AG04450 (cell line): ENCODE measurements around the gene MACROD2. TPM values are rescaled to one million over a fixed set of nuclear protein-coding genes. Genes with fewer than 3 reads are reported as not detected.

ENCODE experiments used
- CTCF ChIA-PET: fragments of 300-600, 350-600 bp; formaldehyde crosslinking; extraction: SDS; loops from one replicate; lab custom pipeline; 2022; ENCODE audit warnings: antibody characterized with exemption, inconsistent platforms; lab: Charles Lee
- POLR2A ChIA-PET: fragments of 350-600 bp; formaldehyde crosslinking; extraction: SDS; loops from one replicate; lab custom pipeline; 2021; ENCODE audit warnings: antibody characterized with exemption, inconsistent platforms; lab: Yijun Ruan, JAX
- DNase-seq: peaks from one replicate; pipeline ENCODE4 v3.0.0-alpha.2; 2011; ENCODE audit warnings: low read depth, low spot score
- H3K27ac ChIP-seq: one replicate; pipeline ENCODE4 v1.5.1; 2012; ENCODE audit warnings: low read depth, low read length, control low read depth
- H3K27me3 ChIP-seq: one replicate; pipeline ENCODE4 v1.6.0; 2012; ENCODE audit warnings: low read length; ENCODE audit not compliant: control insufficient read depth, insufficient read depth
- H3K4me3 ChIP-seq: 2 replicates; pipeline ENCODE4 v1.5.1; 2011; ENCODE audit warnings: mild to moderate bottlenecking, low read depth, low read length, control low read depth
- H3K9me3 ChIP-seq: 2 replicates; pipeline ENCODE4 v1.5.1; 2012; ENCODE audit warnings: low read length; ENCODE audit not compliant: control insufficient read depth, insufficient read depth
- polyA plus RNA-seq: library from polyadenylated mRNA; depleted of rRNA; stranded (reverse); fragments of >200 nt; gene quantifications from 2 replicates; pipeline ENCODE4 v1.2.3, GENCODE V29; 2011
- TF ChIP-seq, protein P1 (sequence below): IDR thresholded peaks from 2 replicates; pipeline ENCODE4 v1.5.1; 2011; ENCODE audit warnings: low read depth, low read length, control low read depth, inconsistent platforms

The MACROD2 gene
- polyA plus RNA-seq, 1 experiment: 0.02 TPM

DNA sequence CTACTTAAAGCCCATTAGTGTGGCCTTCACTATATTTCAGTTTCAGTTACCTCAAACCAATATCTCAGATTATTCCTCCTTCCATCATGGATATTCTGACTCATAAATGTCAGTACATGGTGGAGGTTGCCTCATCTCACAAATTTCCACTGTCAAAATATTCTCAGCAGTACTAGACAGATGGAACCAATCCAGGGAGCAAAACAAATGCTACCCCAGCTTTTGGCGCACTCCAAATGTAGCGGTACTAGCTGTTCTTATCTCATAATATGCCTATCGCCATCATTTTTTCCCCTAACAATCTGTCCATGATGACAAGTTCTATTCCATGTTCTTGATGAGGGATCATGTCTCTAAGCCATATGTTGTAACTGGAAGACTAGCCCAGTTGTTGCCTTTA lies 1551.8 kb downstream of the MACROD2 start:
- ChIA-PET POLR2A (no interaction called here), CTCF (interaction anchor here (0.6 kb wide), 1 partner anchor 112 kb away, joined by 3 read pairs; no protein-coding TSS in a partner anchor)
- no peak for DNase-seq

DNA sequence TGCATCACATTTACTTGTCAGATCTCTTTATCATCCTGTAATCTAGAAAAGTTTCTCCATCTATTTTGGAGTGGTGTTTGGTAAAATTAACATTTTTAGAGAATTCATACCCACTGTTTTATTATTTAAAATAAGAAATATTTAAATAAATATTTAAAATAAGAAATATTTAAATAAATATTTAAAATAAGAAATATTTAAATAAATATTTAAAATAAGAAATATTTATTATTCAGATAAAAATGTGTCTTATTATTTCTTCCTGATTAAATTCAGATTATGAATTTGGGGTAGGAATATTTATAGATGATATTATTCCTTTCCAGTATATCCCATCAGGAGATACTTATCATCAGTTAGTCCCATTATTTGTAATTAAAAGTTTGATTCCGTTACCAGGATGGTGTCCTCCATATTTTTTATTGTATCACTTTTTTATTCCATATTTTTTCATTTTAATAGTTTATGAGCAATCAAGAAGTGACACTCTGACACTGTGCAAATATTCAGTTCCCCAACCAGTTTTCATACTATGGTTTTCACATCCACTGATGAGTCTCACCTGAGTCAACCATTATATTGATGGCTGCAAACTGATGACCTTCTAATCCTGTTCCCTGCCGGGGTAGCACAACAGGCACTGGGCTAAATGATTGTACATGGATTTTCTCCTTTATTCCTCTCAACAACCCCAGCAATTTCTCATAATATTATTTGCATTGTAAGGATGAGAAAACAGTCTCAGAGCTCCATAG lies 1555.0 kb downstream of the MACROD2 start:
- TF ChIP-seq, protein P1, sequence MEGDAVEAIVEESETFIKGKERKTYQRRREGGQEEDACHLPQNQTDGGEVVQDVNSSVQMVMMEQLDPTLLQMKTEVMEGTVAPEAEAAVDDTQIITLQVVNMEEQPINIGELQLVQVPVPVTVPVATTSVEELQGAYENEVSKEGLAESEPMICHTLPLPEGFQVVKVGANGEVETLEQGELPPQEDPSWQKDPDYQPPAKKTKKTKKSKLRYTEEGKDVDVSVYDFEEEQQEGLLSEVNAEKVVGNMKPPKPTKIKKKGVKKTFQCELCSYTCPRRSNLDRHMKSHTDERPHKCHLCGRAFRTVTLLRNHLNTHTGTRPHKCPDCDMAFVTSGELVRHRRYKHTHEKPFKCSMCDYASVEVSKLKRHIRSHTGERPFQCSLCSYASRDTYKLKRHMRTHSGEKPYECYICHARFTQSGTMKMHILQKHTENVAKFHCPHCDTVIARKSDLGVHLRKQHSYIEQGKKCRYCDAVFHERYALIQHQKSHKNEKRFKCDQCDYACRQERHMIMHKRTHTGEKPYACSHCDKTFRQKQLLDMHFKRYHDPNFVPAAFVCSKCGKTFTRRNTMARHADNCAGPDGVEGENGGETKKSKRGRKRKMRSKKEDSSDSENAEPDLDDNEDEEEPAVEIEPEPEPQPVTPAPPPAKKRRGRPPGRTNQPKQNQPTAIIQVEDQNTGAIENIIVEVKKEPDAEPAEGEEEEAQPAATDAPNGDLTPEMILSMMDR: no peak
- H3K4me3 ChIP-seq: no peak overlapping the region
- no peak for DNase-seq
- H3K27ac ChIP-seq: no peak overlapping the region
- CTCF ChIA-PET: no interaction called here
- peaks cover 4% of the 10 kb centered on the region for H3K9me3 ChIP-seq
- H3K27me3 ChIP-seq: no peaks in the 10 kb centered on the region
- POLR2A ChIA-PET: no interaction called here

More for the DNA sequence above, 1551.8 kb downstream of the MACROD2 start:
- Histone ChIP-seq H3K9me3 (peaks cover 4% of the 10 kb centered on the region), H3K27me3 (no peaks in the 10 kb centered on the region), H3K27ac (no peak overlapping the region), H3K4me3 (no peak overlapping the region)
- TF ChIP-seq, protein P1: no peak

DNA sequence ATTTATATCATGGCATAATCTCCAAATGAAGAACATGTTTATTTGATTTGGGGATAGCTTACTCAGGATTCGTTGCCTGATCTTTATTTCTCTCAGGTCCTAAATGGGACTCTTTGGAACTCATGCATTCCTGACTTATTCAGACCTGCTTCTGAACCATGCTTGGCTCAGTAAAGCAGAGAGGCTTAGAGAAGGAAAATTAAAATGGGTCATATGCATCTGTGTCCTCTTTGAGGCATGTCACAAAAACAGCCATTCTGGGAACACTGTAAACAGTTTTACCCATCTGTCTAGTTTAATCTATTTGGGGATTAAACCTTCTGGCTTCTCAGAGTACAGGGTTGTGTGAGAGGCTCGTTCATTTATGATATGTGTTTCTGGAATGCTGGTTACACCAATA lies 1560.6 kb downstream of the MACROD2 start:
- Histone ChIP-seq H3K9me3 (peaks cover 4% of the 10 kb centered on the region), H3K4me3 (no peak overlapping the region), H3K27ac (no peak overlapping the region), H3K27me3 (no peaks in the 10 kb centered on the region)
- ChIA-PET POLR2A (no interaction called here), CTCF (interaction anchor here (0.7 kb wide), 1 partner anchor 318 kb away, joined by 6 read pairs; no protein-coding TSS in a partner anchor)
- no peak for DNase-seq
- TF ChIP-seq, protein P1: no peak

DNA sequence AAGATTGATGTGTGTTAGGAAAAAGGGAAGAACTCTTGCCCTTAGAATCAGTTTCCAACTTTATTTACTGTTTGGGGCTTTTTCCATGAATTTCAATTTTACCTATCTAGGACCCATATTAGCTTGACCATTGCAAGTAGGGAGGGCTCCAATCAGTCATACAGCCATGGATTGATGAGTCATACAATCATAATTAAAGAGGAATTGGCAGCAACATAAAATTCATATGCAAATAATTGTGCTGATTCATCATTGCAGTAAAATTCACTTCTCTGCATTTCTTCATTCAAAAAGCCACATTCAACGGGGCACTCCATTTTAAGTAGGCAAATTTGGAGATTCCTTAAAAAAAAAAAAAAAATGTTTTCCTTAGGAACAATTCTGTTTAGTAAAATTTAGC lies 1561.6 kb downstream of the MACROD2 start:
- no peak overlapping the region for H3K4me3 ChIP-seq
- ChIA-PET POLR2A (no interaction called here), CTCF (no interaction called here)
- no peaks in the 10 kb centered on the region; the same call in 1 of the 2 replicates for H3K9me3 ChIP-seq
- TF ChIP-seq, protein P1: no peak
- no peak overlapping the region for H3K27ac ChIP-seq
- no peak for DNase-seq
- H3K27me3 ChIP-seq: no peaks in the 10 kb centered on the region

DNA sequence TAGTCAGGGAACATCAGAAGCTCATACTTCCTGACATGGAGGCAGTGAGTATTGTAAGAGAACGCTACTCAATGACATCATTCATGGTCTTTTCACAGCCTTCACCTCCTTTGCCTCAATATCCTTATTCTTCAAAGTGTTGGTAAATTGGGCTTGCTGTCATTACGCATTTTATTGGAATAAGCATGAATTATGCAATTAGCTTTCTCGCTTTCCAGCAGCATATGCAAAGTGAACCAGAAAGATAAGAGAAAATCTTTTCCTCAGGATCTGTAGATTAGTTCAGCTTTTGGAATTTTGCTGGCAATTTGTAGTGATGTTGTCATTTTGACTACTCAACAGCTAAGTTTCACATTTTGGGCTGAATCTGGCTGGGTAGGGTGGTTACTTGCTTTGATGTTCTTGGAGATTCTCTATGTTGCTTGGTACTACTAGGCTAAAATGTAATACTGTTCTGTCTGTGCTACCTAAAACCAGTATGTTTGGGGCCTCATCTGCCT lies 1565.8 kb downstream of the MACROD2 start:
- no peaks in the 10 kb centered on the region for H3K9me3 ChIP-seq
- H3K27me3 ChIP-seq: no peaks in the 10 kb centered on the region
- ChIA-PET POLR2A (no interaction called here), CTCF (no interaction called here)
- no peak overlapping the region for H3K27ac ChIP-seq
- no peak for DNase-seq
- no peak overlapping the region for H3K4me3 ChIP-seq
- TF ChIP-seq, protein P1: no peak
